ENCODE measurements around the gene GRIP2. TPM values are rescaled to one million over a fixed set of nuclear protein-coding genes. Genes with fewer than 3 reads are reported as not detected.

GRIP2 gene
- total and polyA plus RNA-seq, 2 experiments from 2014 or later = 0.06 TPM; not detected in 1

- no peaks in the 10 kb centered on the region for H3K27me3 ChIP-seq
- no peak overlapping the region for H3K4me3 ChIP-seq
- no peak overlapping the region for H3K27ac ChIP-seq
- no peak for TF ChIP-seq CTCF (IDR thresholded peaks at IDR 0.05; ENCODE audit: low read depth, low read length)
- peaks cover 4% of the 10 kb centered on the region for H3K4me1 ChIP-seq (ENCODE audit: low read depth)
- H3K9me3 ChIP-seq (ENCODE audit: low read depth) = no peaks in the 10 kb centered on the region
- no peaks in the 10 kb centered on the region for H3K36me3 ChIP-seq
- peak in 1 of 2 donors; percentile 53 for DNase-seq (ENCODE audit: low read depth in 1 of 2, low spot score in 1 of 2)
Measured at GRCh38 chr3:14561051-14561960, 21.2 kb upstream of the GRIP2 start.

DNA sequence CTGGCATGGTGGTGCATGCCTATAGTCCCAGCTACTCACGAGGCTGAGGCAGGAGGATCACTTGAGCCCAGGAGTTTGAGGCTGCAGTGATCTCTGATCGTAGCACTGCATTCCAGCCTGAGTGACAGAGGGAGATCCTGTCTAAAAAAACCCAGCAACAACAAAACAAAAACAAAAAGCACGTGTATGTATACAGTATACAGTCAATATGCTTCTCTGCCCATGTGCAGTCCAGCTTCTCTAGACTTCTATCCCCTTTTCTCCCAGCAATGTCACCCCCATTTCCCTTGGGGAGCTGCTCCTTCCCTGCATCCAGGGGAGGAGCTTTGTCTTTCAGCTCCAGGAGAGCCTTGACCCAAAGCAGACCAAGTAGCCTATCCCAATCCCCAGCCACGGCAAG is 20.0 kb upstream of the GRIP2 start:
- no peak for DNase-seq (ENCODE audit: low read depth in 1 of 2, low spot score in 1 of 2)
- no peaks in the 10 kb centered on the region for H3K9me3 ChIP-seq (ENCODE audit: low read depth)
- no peak overlapping the region for H3K27ac ChIP-seq
- H3K4me1 ChIP-seq (ENCODE audit: low read depth) = peaks cover 4% of the 10 kb centered on the region
- H3K27me3 ChIP-seq = no peaks in the 10 kb centered on the region
- H3K36me3 ChIP-seq = no peaks in the 10 kb centered on the region
- TF ChIP-seq CTCF (IDR thresholded peaks at IDR 0.05; ENCODE audit: low read depth, low read length) = no peak
- H3K4me3 ChIP-seq = no peak overlapping the region

GRCh38 chr3:14558029-14558428 is 17.9 kb upstream of the GRIP2 start:
- H3K4me1 ChIP-seq (ENCODE audit: low read depth) = peaks cover 4% of the 10 kb centered on the region
- no peaks in the 10 kb centered on the region for H3K27me3 ChIP-seq
- TF ChIP-seq CTCF (IDR thresholded peaks at IDR 0.05; ENCODE audit: low read depth, low read length) = no peak
- H3K27ac ChIP-seq = no peak overlapping the region
- no peaks in the 10 kb centered on the region for H3K9me3 ChIP-seq (ENCODE audit: low read depth)
- no peak for DNase-seq (ENCODE audit: low read depth in 1 of 2, low spot score in 1 of 2)
- no peaks in the 10 kb centered on the region for H3K36me3 ChIP-seq
- no peak overlapping the region for H3K4me3 ChIP-seq

DNA sequence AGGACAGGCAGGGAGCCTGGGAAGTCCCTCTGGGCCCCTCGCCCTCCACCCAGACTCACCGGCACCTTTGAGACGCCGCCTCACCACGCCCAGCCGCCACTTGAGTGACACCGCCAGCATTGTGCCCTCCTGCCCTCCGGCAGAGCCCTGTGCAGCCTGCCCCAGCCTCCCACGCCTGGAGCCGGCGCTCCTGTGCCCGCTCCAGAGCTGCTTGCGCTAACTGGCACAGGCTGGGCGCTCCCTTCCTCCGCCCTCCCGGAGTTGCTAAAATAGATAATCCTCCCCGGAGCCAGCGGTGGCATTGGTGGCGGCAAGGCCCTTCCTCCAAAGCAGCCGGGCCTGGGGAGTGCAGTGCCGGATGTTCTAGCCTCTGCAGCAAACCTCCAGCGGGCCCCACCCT is 15.7 kb upstream of the GRIP2 start:
- no peak overlapping the region for H3K4me3 ChIP-seq
- H3K27ac ChIP-seq = no peak overlapping the region
- TF ChIP-seq CTCF (IDR thresholded peaks at IDR 0.05; ENCODE audit: low read depth, low read length) = no peak
- H3K9me3 ChIP-seq (ENCODE audit: low read depth) = no peaks in the 10 kb centered on the region
- H3K27me3 ChIP-seq = no peaks in the 10 kb centered on the region
- no peaks in the 10 kb centered on the region for H3K36me3 ChIP-seq
- peaks cover 4% of the 10 kb centered on the region for H3K4me1 ChIP-seq (ENCODE audit: low read depth)
- no peak for DNase-seq (ENCODE audit: low read depth in 1 of 2, low spot score in 1 of 2)

GRCh38 chr3:14554715-14555114 is 14.6 kb upstream of the GRIP2 start:
- Histone ChIP-seq H3K9me3 (ENCODE audit: low read depth) (no peaks in the 10 kb centered on the region), H3K36me3 (no peaks in the 10 kb centered on the region), H3K27me3 (no peaks in the 10 kb centered on the region), H3K4me3 (no peak overlapping the region), H3K27ac (no peak overlapping the region), H3K4me1 (ENCODE audit: low read depth) (peaks cover 4% of the 10 kb centered on the region)
- TF ChIP-seq CTCF (IDR thresholded peaks at IDR 0.05; ENCODE audit: low read depth, low read length) = no peak
- DNase-seq (ENCODE audit: low read depth in 1 of 2, low spot score in 1 of 2) = no peak

Measured in cardiac muscle cell (in vitro differentiated cells and primary cell).